Fibroblast of pulmonary artery (primary cell): ENCODE results near the gene PLEKHG1.

Experiments used
- DNase-seq: peaks from one replicate; pipeline ENCODE4 v3.0.0-alpha.2; 2010; ENCODE audit warnings: low read depth
- H3K4me3 ChIP-seq: replicated peaks from 2 replicates; pipeline ENCODE4 v1.5.1; 2011; ENCODE audit warnings: low read depth, mild to moderate bottlenecking, control low read depth, low read length, moderate library complexity
- CTCF ChIP-seq: IDR thresholded peaks from 2 replicates; pipeline ENCODE4 v1.5.1; 2011; ENCODE audit warnings: mild to moderate bottlenecking, control low read depth, low read length, inconsistent platforms; ENCODE audit errors: missing control alignments

Gene PLEKHG1

GRCh38 chr6:150576651-150577226 is 22.9 kb upstream of the PLEKHG1 start:
- DNase-seq, result no peak
- no peak for TF ChIP-seq CTCF
- H3K4me3 ChIP-seq, result no peak overlapping the region

- DNase-seq, result no peak
- H3K4me3 ChIP-seq, result no peak overlapping the region
- no peak for TF ChIP-seq CTCF
Measured at GRCh38 chr6:150579611-150580010, 20.1 kb upstream of the PLEKHG1 start.

GRCh38 chr6:150580489-150580888 is 19.2 kb upstream of the PLEKHG1 start:
- no peak for DNase-seq
- TF ChIP-seq CTCF, result no peak
- no peak overlapping the region for H3K4me3 ChIP-seq

GRCh38 chr6:150584065-150584464 is 15.6 kb upstream of the PLEKHG1 start:
- no peak for DNase-seq
- no peak for TF ChIP-seq CTCF
- H3K4me3 ChIP-seq, result no peak overlapping the region

- no peak overlapping the region for H3K4me3 ChIP-seq
- DNase-seq, result no peak
- no peak for TF ChIP-seq CTCF
Measured at GRCh38 chr6:150584596-150584995, 15.1 kb upstream of the PLEKHG1 start.

- H3K4me3 ChIP-seq, result no peak overlapping the region
- no peak for DNase-seq
- no peak for TF ChIP-seq CTCF
Measured at GRCh38 chr6:150586850-150587359, 12.8 kb upstream of the PLEKHG1 start.

- DNase-seq, result no peak
- no peak for TF ChIP-seq CTCF
- H3K4me3 ChIP-seq, result no peak overlapping the region
Measured at GRCh38 chr6:150587637-150588036, 12.0 kb upstream of the PLEKHG1 start.
